ENCODE measurements around the gene KCTD16. TPM values are rescaled to one million over a fixed set of nuclear protein-coding genes. Genes with fewer than 3 reads are reported as not detected.

KCTD16 gene
- polyA plus RNA-seq, 5 donors: 0.24 to 0.65 (median 0.39) TPM

DNA sequence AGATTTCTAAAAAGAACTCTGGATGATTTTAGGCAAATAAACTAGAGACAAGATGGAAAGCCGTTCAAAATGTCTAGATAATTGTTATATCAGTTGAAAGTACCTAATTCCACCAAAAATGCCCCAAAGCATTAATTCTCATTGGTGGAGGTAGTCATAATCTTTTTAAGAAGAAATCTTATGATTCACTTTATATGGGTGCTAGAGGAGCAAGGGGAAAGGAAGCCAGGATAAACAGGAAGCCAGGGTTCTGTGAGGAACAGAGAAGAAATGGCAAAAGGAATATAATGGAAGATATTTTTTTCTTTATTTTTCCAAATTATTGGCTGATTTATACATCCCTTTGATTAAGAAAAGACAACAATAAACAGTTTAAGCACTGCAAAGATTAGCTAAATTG is 8.0 kb upstream of the KCTD16 start:
- DNase-seq: no peak

DNA sequence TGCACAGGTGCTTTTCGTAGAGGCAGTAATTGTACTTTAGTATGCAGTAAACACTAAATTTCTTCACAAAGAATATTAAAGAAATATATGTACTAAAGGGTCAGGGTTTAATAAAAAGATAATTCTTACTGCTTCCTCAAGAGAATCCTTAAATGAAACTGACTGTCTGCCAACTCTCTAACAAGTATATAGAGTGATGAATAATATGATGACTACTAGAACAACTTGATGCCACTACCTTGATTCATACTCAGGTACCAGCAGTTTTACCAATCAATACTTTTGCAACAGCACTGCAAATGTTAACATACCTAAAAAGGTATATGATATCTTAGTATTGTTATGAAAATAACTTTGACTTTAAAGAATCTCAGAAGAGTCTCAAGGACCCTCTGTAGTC is 4.0 kb upstream of the KCTD16 start:
- no peak for DNase-seq

GRCh38 chr5:144167998-144168397 is 2.7 kb upstream of the KCTD16 start:
- DNase-seq: no peak

DNA sequence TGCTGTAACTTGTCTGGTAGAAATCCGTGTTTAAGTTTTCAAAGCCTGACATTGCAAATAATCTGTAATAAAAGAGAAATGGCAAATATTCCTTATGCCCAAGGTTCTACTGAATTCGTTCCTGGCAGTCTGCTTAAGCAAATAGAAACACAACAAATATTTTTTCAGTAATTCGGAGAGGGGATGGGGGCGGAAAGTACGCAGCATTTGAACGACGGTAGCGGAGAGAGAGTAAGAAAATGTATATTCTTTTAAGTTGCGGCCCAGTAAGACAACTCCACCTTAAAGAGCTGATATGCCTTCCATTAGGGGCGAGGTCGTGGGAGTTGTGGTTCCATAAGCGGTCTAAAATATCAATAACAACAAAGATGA is 783 bp upstream of the KCTD16 start:
- no peak for DNase-seq

- DNase-seq: peak in 1 of 2 donors; percentile 20
Observed at GRCh38 chr5:144173766-144174165, 3.1 kb downstream of the KCTD16 start.

- no peak for DNase-seq
Observed at GRCh38 chr5:144177548-144177947, 6.9 kb downstream of the KCTD16 start.

- no peak for DNase-seq
Observed at GRCh38 chr5:144179226-144179625, 8.6 kb downstream of the KCTD16 start.

DNA sequence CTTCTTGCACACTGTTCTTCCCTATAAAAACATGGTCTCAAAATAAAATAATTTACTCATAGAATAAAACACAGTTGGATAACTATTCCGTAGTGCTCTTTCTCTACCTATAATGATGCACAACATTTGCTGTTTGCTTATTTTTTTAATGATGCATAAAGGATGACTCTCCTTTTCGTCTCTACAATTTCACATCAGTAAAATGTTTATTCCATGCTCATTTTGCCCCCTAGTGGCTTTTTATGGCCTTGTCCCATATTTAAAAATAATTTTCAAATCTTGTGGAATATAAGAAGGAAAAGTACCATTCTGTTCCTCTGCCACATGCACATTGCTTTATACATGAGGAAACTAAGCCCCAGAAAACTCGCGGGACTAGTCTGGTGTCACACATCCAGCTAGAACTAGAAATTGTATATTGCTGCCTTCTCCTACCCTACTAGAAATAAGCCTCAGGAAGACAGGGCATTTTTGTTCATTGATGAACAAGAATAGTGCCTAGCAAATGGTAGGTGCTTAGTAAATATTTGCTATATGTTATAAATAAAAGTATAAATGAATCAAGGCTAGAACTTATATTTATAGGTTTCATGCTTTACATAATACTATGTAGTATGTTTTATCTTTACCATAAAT is 12.7 kb downstream of the KCTD16 start:
- no peak for DNase-seq

DNA sequence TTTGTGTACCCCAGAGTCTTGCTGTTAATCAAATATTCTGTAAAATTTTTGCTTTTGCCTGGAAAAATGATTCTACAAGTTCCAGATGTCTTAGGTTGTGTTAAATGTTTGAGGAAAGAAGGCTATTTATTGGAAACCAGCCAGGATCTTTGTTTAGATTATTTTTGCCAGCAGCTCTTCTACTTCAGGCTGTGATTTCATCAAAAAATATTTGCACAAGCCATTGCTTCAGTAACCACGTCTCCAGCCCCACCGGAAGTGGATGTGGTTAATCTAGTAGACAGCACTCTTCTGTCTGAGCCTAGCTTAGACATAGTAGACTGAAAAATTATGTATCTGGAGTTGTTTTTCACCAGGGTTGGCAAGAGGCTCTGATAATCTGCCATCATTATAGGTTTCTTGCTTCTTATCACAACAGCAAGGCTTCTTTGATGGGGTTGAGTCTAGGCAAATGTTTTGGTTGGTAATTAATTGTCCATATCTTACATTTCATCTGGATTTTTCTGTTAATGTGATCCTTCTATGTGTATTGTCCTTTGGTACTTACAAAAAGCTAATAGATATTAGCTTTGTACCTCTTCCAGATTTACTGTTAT is 17.1 kb downstream of the KCTD16 start:
- DNase-seq: peak; percentile 81 to 83

DNA sequence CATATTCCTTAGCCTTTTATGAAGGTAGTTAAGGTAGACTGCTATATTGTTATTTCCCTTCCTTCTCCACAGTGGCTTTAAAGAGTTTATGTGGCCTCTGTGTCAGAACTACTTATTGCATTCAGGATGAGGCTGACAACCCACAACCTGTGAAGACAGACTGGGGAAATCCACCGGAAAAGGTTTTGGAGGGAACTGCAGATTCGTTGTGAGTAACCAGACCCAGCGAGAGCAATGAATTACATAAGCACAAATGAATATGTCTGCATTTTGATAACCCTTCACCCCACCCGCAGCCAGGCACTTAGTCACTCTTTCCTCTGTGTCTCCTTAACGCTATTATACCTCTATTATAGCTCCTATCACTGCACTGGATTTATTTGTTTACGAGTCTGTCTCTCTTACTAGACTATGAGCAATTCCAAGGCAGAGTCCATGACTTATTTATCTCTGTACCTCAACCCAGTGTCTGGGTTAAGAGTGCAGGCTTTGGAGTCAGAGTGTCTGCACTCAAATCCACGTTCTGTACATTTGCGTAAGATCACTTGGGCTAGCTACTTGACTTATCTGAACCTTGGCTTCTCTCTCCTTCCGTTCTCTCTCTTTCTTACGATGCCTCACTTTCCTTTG is 19.2 kb downstream of the KCTD16 start:
- no peak for DNase-seq

- no peak for DNase-seq
Observed at GRCh38 chr5:144191531-144191930, 20.9 kb downstream of the KCTD16 start.

GRCh38 chr5:144191998-144192397 is 21.3 kb downstream of the KCTD16 start:
- DNase-seq: peak in 1 of 2 donors; percentile 33

GRCh38 chr5:144192661-144193060 is 22.0 kb downstream of the KCTD16 start:
- DNase-seq: no peak

DNA sequence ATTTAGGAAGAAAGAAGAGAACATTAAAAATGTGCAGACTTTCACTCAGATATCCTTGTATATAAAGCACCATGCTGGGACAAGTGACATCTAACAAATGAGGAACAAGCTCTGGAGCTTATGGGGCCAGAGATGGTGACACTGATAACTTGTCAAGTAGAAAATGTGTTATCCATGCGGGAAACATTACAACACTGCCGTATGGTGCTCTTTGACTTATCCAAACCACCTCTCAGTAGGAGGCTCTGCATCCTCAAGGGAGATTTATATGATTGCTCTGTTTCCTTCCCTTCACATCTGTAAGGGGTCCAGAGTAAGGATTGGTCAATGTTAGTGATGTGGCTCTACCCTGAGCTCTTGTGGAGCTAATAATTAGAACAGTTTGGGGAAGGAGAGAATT is 23.5 kb downstream of the KCTD16 start:
- no peak for DNase-seq

- no peak for DNase-seq
Observed at GRCh38 chr5:144195448-144195847, 24.8 kb downstream of the KCTD16 start.

DNA sequence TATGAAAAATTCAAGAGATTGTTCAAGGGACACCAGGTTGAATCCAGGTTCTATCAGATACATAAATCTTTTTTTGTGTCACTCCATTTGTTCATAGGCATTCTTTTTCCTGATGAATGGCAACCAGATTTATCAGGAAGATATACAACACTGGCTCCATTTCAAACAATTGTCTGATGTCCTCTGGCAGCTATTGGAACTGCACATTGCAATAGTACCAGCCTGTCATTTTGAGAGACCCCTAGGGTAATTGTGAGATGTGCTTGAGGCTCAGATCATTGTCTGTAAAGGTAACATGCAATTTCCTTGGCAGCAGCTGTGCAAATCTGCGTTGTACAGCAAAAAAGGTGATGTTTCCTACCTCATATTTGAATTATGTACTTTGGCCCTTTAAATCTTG is 25.9 kb downstream of the KCTD16 start:
- DNase-seq: no peak

GRCh38 chr5:144198386-144198785 is 27.7 kb downstream of the KCTD16 start:
- DNase-seq: no peak

GRCh38 chr5:144201588-144201987 is 30.9 kb downstream of the KCTD16 start:
- no peak for DNase-seq

- DNase-seq: no peak
Observed at GRCh38 chr5:144202072-144202471, 31.4 kb downstream of the KCTD16 start.

DNA sequence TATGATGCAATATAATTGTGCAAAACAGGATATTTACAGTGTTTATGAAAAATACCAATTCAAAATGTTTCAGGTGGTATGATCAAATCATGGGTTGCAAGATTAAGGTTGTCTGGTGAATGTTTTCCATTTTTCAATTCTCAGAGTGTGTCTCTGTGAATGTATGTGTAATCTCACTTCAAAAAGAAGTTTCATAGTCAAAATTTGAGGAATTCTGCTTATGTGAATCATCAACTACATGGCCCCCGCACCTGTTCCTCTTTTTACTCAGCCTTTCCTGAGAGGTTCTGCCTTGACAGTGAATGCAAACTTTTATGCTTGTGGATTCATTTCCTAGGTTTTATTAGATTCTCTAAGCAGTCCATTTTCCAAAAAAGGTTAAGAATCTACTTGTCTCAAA is 32.1 kb downstream of the KCTD16 start:
- no peak for DNase-seq

DNA sequence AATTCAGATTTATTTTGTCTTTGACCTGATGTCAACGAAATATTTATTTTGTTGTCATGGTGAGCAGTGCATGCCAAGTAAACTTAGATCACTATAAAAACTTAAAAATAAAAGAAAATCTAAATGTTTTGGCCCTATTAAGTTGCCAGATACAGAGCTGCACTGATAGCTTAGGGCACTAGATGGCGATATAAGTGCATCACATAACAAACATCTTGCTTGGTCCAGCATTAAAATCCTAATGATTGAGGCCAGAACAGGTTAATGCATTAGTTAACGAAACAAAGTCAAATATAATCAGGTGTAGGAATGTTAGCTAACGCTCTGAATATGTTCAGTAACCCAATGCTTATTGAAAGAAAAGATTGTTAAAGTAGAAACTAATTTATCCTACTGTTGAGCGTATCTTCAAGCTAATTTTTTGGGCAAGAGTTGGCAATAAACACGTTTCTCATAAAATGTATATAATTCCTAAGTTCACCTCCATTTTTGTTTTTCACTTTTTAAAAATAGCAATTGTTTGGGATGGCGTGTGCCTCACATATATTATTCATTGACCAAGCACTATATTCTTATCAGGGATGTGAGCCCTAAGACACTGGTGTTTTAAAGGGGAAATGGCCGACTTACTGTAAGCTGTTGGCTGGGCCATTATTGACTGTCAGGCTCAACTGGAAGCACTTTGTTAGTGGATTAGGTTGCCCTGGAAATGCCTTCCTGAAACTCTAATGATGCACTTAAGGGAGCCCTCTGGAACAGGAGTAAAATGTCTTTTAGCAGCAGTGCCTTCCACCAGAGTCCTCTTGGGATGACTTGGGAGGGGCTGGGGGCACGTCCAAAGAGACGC is 33.3 kb downstream of the KCTD16 start:
- DNase-seq: peak; percentile 48 to 66

DNA sequence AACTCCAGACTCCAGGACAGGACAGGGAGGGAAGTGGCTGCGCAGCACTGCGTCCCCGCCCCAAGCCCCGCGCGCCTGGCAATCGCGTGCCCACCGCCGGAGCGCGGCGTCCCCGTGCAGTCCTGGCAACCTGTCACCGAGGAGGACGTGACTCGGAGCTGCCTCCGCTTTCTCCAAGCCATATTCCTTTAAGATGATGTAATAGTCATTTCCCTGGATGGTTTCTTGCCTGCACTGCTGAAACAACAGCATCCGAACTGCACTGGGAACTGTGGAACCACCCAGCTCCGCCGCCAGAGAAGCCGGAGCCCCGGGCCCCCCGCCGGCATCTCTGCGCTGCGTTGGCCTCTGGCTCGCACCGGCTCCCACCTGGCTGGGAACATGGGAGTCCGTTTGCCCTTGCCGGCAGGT is 34.5 kb downstream of the KCTD16 start:
- DNase-seq: peak in 1 of 2 donors; percentile 35

GRCh38 chr5:144206141-144206540 is 35.5 kb downstream of the KCTD16 start:
- no peak for DNase-seq
